IPS-11a (cell line): Measurements from ENCODE around the gene EVA1C.
"Not testable (repeated sequence)": the region's sequence is repeated elsewhere in the genome, so short reads cannot be mapped to it uniquely, and the experiment has no call there.

ENCODE experiments used
- H3K4me3 ChIP-seq: one replicate; pipeline ENCODE4 v1.5.1; 2013; ENCODE audit warnings: low read depth, low read length, control low read depth

Gene EVA1C, protein sequence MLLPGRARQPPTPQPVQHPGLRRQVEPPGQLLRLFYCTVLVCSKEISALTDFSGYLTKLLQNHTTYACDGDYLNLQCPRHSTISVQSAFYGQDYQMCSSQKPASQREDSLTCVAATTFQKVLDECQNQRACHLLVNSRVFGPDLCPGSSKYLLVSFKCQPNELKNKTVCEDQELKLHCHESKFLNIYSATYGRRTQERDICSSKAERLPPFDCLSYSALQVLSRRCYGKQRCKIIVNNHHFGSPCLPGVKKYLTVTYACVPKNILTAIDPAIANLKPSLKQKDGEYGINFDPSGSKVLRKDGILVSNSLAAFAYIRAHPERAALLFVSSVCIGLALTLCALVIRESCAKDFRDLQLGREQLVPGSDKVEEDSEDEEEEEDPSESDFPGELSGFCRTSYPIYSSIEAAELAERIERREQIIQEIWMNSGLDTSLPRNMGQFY

GRCh38 chr21:32412162-32413014, at the start of gene EVA1C:
Gene EVA1C (plus strand): TSS chr21:32412706. CDS start chr21:32412854, 148 bp downstream.
- peak within 1 kb of the TSS; percentile 38 for H3K4me3 ChIP-seq

GRCh38 chr21:32364387-32364786, 48.1 kb upstream of the EVA1C start:
- no peak overlapping the region for H3K4me3 ChIP-seq

DNA sequence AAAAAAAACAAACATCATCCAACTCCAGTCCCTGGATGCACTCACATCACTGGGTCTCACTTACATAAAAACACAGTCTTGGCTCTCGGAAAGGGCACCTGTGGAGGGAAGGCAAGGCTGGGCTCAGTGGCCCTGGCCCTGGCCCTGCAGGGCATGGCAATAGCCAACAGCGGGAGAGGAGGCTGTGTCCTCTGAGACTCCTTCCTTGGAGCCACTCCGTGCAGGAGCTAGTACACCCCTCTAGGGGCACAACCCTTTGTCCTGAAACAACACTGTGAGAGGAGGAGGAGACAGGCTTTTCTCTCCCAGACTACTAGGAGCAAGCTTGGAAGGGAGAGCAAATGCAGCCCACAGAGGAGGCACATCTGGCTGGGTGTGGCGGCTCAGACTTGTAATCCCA, 47.7 kb upstream of the EVA1C start:
- H3K4me3 ChIP-seq, result no peak overlapping the region

- no peak overlapping the region for H3K4me3 ChIP-seq
Measured at GRCh38 chr21:32366191-32366590, 46.3 kb upstream of the EVA1C start.

GRCh38 chr21:32367158-32367557, 45.3 kb upstream of the EVA1C start:
- H3K4me3 ChIP-seq, result no peak overlapping the region

DNA sequence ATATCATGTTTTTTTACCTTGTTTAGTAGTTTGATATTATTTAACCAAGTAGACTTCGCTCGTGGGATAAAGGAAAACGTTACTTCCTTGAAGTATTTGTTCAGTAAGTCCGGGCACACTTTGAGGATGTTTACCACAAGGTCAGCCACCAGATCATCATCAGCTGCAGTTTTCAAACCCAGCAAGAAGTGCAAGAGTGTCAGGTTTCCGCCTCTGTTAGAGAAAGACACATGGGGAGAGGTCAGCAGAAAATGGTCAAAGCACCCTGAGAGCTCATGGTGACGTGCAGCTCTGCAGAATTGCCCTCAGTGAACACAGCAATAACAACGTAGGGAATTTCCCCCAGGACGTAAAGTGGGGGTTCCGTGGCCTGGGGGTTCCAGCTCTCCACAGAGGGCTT, 44.1 kb upstream of the EVA1C start:
- no peak overlapping the region for H3K4me3 ChIP-seq

DNA sequence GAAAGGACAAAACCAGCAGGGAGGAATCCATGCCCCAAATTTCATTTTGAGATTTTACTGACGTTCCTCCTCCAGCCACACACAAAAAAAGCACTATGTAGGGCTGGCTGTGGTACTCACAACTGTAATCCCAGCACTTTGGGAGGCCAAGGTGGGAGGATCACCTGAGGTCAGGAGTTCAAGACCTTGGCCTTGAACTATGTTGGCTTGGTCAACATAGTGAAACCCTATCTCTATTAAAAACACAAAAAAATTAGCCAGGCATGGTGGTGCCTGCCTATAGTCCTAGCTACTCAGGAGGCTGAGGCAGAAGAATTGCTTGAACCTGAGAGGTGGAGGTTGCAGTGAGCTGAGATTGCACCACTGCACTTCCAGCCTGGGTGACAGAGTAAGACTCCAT, 43.5 kb upstream of the EVA1C start:
- H3K4me3 ChIP-seq, result not testable (repeated sequence)

GRCh38 chr21:32370998-32371766, 41.3 kb upstream of the EVA1C start:
- H3K4me3 ChIP-seq, result no peak overlapping the region

DNA sequence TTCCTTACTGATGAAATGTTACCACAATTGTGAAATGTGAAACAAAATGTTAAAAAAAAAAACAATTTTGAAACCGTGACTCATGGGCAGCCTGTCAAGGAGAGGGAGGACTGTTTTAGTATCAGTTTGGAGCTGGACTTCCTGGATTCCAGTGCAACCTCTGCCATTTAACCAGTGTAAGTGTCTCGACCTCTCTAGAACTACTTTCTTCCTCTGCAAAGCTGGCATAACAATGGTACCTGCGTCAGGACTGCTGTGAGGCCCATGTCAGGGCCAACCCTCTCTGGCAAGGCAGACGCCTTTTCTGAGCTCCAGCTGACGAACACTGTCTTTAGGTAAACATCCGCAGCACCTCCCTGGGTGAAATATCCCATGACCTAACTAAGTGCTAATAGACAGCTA, 40.6 kb upstream of the EVA1C start:
- no peak overlapping the region for H3K4me3 ChIP-seq

DNA sequence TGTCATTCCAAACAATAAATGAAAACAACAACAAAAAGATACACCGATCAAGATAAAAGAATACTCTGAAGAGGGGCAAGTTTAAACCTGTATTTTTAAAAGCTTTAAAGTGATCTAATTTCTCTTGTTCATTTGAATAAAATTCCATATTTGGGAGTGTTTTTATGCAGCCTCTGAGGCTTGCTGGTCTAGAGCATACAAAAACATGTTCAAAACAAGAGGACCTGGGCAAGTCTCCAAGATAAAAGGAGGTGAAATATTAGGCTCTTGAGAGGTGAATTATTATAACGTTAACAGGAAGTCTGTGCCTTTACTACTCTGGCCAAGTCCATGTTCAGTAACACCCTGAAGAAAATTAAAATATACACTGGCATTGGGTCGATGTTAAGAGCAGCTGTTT, 39.8 kb upstream of the EVA1C start:
- no peak overlapping the region for H3K4me3 ChIP-seq

DNA sequence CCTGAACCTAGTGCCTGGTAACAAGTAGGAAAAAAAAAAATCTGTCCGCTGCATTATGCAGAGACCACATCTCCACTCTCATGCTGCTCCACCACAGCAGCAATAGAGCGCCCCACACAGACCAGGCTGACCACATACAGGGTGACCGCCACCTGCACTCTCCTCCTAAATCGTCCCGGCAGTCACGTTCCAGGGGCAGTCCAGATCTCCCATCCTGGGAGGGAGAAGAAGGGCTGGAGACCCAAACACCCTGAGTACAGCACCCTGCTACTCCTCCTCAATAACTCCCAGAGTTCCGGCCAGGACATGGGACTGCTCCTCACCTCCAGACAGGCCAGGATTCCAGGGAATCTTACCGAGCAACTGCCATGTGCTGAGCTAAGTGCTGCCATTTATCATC, 35.0 kb upstream of the EVA1C start:
- no peak overlapping the region for H3K4me3 ChIP-seq

- H3K4me3 ChIP-seq, result no peak overlapping the region
Measured at GRCh38 chr21:32377991-32378390, 34.5 kb upstream of the EVA1C start.

DNA sequence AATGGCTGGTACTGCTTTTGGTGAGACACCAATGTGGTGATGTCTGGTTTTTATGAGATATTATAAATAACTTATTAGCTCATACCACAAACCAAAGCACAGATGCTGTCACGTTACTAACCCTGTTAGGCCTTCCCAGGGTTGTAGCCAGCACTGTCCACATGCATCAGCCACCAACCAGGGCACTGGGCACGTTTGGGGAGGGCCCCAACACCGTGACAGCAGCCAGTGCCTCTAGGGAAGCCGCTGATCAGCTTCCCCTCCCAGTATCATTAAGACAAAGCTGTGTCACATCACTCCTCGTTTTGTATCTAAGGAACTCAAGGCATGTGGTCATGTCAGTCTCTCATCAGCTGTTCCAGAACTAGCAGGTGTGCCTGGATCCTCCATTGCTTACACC, 33.5 kb upstream of the EVA1C start:
- H3K4me3 ChIP-seq, result no peak overlapping the region

DNA sequence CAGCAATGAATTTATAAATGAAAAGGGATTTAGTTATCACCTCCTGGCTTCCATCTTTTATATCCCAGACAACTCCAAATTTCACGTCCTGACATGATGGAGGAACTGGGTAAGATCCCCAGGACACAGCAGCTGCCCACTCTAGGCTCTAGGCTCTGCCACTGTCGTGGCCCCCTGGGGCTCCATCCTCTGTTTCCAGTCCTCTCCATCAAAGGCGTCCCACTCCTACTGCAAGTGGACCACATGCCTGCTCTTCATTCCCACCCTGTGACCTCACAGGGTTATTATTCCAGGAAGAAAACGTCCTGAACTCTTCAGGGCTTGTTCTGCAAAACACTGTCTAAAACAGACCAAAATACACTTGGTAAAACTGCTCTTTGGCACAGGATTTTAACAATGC, 31.6 kb upstream of the EVA1C start:
- no peak overlapping the region for H3K4me3 ChIP-seq

DNA sequence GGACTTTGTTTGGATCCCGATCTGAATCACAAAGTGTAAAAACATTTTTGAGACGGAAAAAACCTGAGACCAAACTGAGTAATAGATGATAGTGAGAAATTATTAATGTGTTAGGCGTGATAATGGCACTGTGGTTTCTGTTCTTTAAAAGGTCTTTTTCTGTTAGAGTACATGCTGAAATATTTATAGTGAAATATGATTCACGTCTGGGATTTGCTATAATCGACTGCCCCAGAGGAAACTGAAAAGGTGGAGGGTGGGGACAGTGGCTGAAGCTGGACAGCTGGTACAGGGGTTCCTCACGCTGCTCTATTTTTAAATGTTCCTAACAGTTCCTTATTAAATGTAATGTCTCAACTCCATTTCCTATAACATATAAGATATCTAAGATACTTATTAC, 30.9 kb upstream of the EVA1C start:
- no peak overlapping the region for H3K4me3 ChIP-seq

- H3K4me3 ChIP-seq, result no peak overlapping the region
Measured at GRCh38 chr21:32382108-32382644, 30.3 kb upstream of the EVA1C start.

GRCh38 chr21:32383812-32384211, 28.7 kb upstream of the EVA1C start:
- H3K4me3 ChIP-seq, result no peak overlapping the region

DNA sequence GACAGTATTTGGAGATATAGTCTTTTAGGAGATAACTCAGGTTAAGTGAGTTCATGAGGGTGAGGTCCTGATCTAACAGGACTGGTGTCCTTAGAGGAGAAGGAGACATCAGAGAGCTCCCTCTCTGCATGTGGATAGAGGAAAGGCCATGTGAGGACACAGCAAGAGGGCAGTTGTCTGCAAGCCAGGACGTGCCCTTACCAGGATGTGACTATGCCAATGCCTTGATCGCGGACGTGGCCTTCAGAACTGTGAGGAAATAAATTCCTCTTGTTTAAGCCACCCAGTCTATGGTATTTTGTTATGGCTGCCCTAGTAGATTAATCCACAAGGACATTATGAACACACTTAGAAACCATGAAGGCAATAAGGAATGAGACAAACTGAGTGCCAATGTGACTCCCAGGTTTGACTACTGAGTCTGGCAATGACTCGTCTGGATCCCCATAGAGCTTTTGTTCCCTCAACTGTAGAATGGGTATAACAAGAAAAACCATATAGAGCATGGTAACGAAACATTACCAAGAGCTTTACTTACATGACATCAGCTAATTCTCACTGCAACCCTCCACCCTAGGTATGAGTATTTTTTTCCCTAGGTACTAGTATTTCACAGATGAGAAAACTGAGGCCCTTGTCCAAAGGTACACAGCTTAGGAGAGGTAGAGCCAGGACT, 26.2 kb upstream of the EVA1C start:
- H3K4me3 ChIP-seq, result no peak overlapping the region

DNA sequence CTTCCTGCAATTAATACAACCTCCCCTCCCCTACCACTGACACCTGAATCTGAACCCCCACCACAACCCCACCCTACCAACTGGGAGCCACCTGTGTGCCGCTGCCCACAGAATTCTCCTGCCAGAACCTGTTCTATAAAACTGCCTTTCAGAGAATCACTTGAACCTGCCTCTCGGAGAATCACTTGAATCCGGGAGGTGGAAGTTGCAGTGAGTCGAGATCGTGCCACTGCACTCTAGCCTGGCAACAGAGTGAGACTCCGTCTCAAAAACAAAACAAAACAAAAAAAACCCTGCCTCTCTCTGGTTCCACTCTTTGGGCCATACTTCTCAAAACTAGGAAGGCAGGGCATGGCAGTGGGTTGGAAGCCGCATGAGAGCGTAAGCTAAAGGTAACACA, 25.4 kb upstream of the EVA1C start:
- no peak overlapping the region for H3K4me3 ChIP-seq

- H3K4me3 ChIP-seq, result no peak overlapping the region
Measured at GRCh38 chr21:32388306-32388705, 24.2 kb upstream of the EVA1C start.
